HG03571 (cell line): ENCODE data around the gene TRABD2A.
"Not testable (repeated sequence)": the region's sequence is repeated elsewhere in the genome, so short reads cannot be mapped to it uniquely, and the experiment has no call there.

Source experiments
- ATAC-seq: cut with Tn5 transposase; IDR thresholded peaks from one replicate; pipeline ENCODE4 v1.9.1; 2021; ENCODE audit not compliant: unreplicated experiment

The TRABD2A gene, protein sequence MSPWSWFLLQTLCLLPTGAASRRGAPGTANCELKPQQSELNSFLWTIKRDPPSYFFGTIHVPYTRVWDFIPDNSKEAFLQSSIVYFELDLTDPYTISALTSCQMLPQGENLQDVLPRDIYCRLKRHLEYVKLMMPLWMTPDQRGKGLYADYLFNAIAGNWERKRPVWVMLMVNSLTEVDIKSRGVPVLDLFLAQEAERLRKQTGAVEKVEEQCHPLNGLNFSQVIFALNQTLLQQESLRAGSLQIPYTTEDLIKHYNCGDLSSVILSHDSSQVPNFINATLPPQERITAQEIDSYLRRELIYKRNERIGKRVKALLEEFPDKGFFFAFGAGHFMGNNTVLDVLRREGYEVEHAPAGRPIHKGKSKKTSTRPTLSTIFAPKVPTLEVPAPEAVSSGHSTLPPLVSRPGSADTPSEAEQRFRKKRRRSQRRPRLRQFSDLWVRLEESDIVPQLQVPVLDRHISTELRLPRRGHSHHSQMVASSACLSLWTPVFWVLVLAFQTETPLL

DNA sequence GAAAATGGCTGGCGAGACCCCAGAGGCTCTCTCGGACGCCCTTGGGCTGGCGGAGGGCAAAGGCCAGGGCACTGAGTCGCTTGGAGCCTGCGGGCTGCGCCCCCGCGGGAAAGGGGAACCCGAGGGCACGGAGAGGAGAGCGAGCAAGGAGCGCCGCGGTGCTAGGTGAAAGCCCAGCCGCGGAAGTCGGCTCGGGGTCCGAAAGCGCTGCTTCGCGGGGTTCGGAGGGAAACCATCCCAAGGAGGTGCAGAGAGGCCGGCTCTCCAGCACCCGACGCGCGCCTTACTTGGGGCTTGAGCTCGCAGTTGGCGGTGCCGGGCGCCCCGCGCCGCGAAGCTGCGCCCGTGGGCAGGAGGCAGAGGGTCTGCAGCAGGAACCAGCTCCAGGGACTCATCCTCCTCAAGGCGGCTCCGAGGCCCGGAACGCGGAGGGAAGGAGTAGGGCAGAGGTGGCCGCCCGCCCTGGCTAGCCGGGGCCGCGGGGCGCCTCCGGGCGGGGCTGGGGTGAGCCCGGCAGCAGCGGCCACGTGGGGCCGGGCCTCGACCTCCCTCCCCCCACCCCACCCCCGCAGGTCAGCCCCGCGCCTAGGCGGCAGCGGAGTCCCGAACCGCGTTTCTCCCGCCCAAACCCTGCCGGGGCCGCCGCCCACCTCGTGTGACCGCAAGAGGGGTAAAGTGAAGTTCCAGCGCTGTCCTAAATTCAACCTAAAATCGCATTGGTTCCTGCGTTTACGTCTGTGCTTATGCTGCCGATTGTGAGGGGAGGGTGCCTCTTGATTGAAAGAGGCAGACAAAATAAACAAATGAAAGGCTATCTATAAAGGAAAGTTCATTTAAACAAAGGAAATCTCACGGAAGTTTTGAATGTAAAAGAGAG is at the start of gene TRABD2A:
TSS of gene TRABD2A (minus strand) at position 440 of the 877 bp plus-strand sequence. CDS start at position 395, 45 bp downstream.
- ATAC-seq, result no peak

DNA sequence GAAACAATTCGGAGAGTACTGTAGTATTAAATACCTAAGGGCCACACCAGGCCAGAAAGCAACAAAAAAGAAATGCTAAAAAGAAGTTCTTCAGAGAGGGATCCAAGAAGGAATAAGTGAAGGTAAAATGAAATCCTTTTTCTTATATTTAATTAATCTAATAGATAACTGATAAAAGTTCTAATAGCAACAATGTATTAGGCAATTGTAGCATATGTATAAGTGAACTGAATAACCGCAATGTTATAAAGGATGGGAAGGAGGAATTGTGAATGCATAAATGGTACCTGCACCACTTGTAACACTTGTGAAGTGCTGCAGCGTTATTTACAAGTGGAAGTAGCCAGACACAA is 46.4 kb upstream of the TRABD2A start:
- no peak for ATAC-seq

- ATAC-seq, result peak; percentile 79
Observed at GRCh38 chr2:84925724-84926376, 45.0 kb upstream of the TRABD2A start.

- peak; percentile 1 for ATAC-seq
Observed at GRCh38 chr2:84925336-84925723, 44.4 kb upstream of the TRABD2A start.

- ATAC-seq, result no peak
Observed at GRCh38 chr2:84924173-84925106, 43.6 kb upstream of the TRABD2A start.

DNA sequence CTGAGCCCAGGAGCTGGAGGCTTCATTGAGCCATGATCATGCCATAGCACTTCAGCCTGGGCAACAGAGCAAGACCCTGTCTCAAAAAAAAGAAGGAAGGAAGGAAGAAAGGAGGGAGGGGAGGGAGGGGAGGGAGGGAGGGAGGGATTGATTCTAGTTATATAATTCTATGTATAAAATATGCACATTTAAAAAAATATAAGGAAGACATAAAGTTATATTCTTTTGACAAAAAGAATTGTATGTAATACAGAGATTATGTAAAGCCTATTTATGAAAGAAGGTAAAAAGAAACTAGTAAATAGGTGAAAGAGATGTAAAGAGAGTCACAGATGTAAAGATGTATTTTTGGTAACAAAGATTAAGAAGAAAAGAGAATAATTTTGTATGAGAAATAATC is 42.1 kb upstream of the TRABD2A start:
- ATAC-seq, result no peak

DNA sequence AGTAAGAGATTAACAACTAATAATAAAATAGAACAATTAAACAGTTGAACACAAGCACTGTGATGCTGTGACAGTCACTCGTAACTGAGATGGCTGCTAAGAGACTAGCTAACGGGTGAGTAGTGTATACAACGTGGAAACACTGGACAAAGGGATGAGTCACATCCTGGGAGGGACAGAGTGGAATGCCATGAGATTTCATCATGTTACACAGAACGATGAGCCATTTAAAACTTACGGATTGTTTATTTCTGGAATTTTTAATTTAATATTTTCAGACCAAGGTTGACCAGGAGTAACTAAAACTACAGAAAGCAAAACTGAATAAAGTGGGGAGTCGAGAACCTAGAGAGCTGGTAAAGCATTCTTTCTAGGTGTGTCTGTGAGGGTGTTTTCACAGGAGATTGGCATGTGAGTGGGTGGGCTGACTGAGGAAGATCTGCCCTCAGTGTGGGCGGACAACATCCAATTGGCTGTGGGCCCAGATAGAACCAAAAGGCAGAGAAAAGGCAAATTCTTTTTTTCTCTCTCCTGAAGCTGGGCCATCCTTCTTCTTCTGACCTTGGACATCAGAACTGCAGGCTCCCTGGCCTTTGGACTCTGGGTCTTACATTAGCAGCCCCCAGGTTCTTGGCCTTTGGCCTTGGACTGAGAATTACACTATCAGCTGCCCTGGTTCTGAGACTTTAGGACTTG is 39.1 kb upstream of the TRABD2A start:
- ATAC-seq, result peak; percentile 41

- ATAC-seq, result no peak
Observed at GRCh38 chr2:84918430-84918829, 37.5 kb upstream of the TRABD2A start.

DNA sequence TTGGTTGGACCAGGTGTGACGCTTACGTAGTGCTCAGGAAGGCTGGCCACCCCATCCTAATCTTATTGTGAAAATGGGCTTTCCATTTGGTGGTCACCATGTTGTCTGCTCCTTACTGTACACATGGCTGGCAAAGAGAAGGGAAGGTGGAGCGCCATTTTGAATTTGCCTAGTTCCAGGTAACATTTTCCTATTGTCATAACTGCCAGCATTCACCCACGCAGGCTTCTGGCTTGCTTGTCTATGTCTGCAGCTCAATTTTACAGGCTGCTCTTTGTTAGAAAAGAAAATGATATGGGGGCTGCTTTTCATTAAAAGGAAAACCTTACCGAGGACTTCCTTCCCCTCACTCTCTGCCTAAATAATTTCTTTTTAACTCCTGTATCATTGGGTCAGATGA is 36.9 kb upstream of the TRABD2A start:
- ATAC-seq, result not testable (repeated sequence)

DNA sequence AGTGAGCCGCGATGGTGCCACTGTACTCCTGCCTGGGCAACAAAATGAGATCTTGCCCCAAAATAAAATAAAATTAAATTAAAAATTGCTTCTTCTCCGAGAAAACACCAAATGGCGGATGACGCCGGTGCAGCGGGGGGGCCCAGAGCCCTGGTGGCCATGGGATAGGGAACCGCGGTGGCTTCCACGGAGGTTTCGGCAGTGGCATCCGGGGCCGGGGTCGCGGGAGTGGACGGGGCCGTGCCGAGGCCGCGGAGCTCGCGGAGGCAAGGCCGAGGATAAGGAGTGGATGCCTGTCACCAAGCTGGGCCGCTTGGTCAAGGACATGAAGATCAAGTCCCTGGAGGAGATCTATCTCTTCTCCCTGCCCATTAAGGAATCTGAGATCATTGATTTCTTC is 34.8 kb upstream of the TRABD2A start:
- ATAC-seq, result not testable (repeated sequence)

DNA sequence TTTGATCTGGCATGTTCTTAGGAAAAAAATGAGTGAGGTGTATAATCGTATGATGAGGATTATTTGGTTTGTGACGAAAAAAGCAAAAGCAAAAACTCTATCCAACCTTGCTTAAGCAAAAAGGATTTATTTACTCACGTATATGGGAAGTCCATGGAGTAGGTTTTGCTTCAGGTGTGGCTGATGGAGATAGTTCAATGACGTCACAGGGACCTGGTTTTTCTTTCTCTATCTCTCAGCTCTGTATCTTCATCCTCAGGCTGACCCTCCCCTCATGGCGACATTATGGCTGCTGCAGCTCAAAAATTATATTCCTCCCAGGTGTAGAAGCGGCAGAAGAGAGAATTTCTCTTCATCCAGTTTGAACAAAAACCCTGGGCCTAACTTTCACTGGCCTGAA is 33.5 kb upstream of the TRABD2A start:
- ATAC-seq, result no peak

GRCh38 chr2:84912984-84913383 is 32.1 kb upstream of the TRABD2A start:
- no peak for ATAC-seq

DNA sequence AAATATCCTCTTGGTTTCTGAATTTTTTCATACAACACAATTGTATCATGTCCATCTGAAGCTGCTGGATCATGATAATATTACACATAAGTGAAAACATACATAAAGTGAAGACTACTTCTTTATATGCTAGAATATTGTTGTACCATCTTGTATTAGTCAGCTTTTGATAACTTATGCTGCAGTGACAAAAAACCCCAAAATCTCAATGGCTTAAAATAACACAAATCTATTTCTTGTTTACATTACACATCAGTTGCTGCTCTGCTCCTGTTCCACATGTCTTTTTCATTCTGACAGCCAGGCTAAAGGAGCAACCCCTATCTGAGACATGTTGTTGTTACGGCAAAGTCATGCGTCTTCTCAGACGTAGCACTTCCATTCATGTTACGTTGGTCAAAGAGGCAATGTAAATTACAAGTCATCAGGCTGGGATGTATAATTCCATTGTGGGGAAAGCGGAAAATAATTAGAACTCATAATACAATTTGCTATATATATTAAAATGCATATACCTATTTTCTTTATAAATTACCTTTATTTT is 30.3 kb upstream of the TRABD2A start:
- ATAC-seq, result no peak

GRCh38 chr2:84908948-84909713 is 28.2 kb upstream of the TRABD2A start:
- ATAC-seq, result no peak

- ATAC-seq, result no peak
Observed at GRCh38 chr2:84906900-84907714, 26.2 kb upstream of the TRABD2A start.

GRCh38 chr2:84906108-84906899 is 25.4 kb upstream of the TRABD2A start:
- peak; percentile 20 for ATAC-seq
